HG03196 (cell line): ENCODE results near the gene DDI1.
A peak's percentile ranks its signal among the peaks of the same experiment; 100 is the strongest.

Source experiments
- ATAC-seq: cut with Tn5 transposase; IDR thresholded peaks from one replicate; pipeline ENCODE4 v1.9.1; 2021; ENCODE audit not compliant: unreplicated experiment

Gene DDI1

GRCh38 chr11:104036588-104036987, at the start of gene DDI1:
Gene DDI1 (plus strand): TSS chr11:104036640. CDS start chr11:104036823, 183 bp downstream.
- no peak for ATAC-seq

DNA sequence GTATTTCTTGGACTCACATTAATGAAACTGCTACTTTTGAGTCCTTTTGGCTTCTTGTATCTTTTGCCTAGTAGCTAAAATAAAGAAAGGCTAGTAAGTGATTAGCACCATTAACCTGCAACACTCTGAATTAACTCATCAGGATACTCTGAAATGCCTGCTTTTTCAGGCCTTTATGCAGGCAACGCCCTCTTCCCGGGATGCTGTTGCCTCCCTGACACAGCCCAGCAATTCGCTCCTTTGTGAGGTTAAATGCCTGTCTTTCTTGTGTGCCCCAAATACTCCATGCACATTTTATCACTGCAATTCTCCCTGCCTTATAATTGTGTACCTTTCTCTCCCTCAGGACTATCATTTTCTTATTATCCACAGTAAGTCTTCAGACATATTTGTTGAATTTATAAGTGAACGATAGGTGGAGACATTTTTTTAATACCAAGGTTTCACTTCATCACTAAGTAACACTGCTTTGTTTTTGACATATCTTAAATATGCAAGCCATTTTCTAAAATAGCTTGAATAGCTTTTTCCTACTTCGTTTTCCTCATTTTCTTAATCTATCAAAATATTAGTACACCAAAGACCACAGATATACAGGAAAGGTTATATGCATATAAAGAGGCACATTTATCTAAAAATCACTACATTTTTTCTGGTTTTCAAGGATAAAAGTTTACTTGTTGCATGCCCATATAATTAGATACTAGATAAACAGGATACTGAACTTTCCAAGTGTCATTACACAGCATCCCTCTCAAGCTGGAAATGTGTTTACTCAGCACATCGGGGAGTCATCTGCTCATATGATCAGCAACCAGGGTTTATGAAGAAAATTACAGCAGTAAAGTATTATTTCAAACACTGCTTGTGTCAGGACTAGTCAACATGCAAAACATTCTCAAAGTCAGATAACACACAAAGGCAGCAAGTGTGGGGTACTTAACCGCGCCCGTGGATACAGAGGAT, 48.5 kb upstream of the DDI1 start:
- ATAC-seq: no peak

GRCh38 chr11:103988595-103988969, 47.9 kb upstream of the DDI1 start:
- no peak for ATAC-seq

- ATAC-seq: no peak
Observed at GRCh38 chr11:103993507-103993906, 42.9 kb upstream of the DDI1 start.

DNA sequence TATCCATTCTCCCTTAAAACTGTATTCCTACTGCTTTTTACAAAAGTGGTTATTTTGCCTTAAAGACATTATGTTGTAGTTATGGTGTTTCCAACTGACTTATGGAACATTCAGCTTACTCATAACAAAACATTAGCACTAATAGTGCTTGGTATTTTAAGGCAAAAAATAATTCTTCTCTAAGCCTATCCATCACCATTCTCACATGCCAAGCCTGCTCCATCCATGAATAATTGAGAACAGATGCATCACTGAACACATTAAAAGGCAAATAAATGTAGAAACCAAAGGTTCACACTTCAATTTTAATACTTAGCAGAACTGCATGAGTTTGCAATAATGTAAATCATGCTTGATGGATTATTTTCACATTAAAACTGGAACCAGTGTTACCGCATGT, 42.3 kb upstream of the DDI1 start:
- ATAC-seq: no peak

DNA sequence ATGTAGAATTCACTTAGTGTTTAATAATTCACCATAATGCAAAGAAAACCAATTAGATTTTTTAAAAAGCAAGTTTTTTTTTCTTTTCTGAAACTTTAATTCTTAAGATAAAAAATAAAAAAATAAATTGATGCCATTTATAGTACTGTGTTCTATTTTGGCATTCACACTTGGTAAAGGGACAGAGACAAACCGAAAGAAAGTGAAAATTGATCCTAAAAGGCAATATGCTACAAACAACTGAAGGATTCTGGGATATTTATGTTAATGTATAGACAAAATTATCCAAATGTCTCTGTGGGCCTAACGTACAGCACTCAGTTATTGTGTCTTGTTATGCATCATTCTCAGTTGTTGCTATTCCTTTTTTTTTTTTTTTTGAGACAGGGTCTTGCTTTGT, 41.9 kb upstream of the DDI1 start:
- no peak for ATAC-seq

GRCh38 chr11:103995896-103996295, 40.5 kb upstream of the DDI1 start:
- no peak for ATAC-seq

- ATAC-seq: no peak
Observed at GRCh38 chr11:103997082-103997481, 39.4 kb upstream of the DDI1 start.

DNA sequence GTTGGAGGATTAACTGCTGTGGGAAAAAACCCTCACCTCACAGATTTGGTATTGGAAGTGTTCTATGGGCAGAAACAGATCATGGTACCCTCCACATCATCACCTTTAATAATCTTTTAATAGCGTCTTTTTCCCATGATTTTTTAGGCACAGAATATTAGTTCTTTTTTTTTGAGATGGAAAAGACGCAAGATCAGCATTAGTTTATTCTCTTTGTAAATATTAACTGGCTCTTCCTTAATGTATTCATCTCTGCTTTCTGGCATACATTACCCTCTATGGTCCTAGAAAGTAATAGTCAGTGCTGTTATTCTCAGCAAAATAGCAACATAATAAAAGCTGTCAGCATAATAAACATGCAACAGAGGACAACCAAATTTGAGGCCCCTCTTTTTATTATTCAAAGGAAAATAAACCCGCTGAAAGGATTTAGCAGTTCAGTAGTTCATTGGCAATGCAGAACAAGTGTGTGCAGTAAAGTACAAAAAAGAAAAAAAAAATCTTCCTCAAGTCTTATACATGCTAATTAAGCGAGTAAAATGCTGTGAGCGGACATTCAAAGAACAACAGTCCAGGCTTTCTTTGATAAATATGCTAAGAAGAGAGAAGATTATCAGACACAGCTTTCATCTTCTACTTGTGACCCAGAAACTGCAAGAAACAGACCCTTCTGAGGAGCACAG, 37.5 kb upstream of the DDI1 start:
- no peak for ATAC-seq

GRCh38 chr11:104000798-104001197, 35.6 kb upstream of the DDI1 start:
- no peak for ATAC-seq

GRCh38 chr11:104001561-104002056, 34.8 kb upstream of the DDI1 start:
- ATAC-seq: no peak

GRCh38 chr11:104003491-104003890, 32.9 kb upstream of the DDI1 start:
- no peak for ATAC-seq

GRCh38 chr11:104005234-104005855, 31.1 kb upstream of the DDI1 start:
- no peak for ATAC-seq

- no peak for ATAC-seq
Observed at GRCh38 chr11:104009744-104010143, 26.7 kb upstream of the DDI1 start.

GRCh38 chr11:104011044-104011443, 25.4 kb upstream of the DDI1 start:
- no peak for ATAC-seq

DNA sequence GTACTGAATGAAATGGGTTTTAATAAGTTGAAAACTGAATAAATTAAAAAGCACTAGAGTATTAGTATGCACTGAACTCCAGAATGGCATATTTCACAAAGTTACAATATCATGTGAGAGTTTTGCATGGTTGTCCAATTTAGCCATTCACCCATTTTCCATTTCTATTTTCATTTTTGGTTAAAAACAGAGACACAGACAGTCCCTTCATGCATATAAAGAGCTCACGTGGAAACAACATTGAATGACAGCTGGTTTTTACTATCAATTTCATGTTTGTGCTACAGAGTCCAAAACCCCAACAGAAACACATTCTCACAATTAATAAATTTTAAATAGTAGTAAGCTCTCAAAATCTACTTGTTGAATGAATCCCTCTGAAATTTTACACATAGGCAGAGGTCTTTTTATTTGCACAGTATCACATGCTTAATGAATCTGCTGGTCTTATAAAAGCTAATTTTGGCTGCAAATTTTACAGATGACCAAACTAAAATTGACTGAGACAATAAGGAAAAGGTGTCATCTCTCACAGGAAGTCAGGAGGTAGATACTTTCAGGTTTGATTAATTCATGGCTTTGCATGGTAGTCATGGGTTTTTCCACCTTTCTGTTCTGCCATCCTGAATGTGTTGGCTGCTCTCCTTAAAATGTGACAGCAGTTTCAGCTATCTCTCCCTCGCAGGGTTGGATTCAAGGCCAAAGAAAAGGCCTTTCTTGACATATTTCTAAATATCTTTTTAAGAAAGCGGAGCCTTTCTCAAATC, 20.6 kb upstream of the DDI1 start:
- peak; percentile 83 for ATAC-seq

GRCh38 chr11:104024572-104024971, 11.9 kb upstream of the DDI1 start:
- no peak for ATAC-seq

DNA sequence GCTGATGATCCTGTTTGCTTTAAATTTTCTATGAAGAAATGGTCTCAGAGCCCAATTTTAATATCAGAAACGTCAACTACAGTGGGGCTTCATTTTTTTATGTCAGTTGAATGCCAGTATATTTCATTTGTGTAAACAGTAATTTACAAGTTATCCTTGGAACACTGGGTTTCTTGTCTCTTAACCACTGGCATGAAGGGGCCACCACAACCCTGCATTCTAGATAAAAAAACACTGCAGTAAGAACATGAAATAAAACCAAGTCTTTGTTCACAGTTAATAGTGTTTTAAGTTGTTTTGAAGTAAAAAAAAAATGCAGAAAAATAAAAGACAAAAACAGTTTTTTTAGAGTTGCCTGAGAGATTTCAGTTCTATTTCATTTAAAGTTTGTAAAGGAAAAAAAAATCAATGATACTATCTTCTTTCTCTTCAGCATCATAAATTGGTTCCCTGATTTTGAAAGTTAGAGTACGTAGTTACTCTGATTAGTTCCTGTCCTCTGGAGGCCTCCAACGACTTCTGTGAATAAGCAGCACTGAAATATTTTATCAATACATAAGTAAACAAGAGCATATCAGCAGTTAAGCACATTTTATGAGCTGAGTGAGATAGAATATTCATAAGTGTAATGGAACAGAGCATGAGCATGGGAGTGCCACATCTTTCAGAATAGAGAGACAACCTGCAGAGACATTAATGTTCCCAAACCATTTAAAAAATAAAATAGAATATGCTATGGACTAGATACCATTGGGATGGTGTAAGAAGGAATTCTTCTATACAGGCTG, 7.8 kb upstream of the DDI1 start:
- ATAC-seq: no peak

GRCh38 chr11:104033134-104033533, 3.3 kb upstream of the DDI1 start:
- no peak for ATAC-seq

DNA sequence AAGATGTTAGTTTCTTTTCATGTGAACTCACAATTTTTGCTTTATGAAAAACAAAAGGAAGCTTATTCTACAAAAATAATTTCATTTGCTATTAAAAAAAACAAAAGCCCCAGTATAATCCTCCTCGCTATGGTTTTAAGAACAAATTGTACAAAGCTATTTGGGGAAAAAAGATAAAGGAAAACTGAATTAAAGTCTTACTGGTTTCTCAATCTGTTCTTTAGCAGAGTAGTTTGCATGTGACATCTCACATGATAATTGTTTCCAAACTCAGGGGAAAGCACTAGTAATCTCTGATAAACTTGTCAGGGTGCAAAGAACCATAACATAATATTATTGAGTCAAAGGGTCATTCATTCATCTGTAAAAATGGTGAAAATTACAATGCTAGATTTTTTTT, 2.9 kb upstream of the DDI1 start:
- no peak for ATAC-seq
